ENCODE data around the gene GRK1.

- TF ChIP-seq EZH2 (IDR thresholded peaks at IDR 0.05) (no peak), POLR2AphosphoS5 (IDR thresholded peaks at IDR 0.05; ENCODE audit: borderline replicate concordance, low read depth, low read length) (no peak), FOXP2 (optimal IDR thresholded peaks at IDR 0.05; ENCODE audit: control extremely low read depth, extremely low read length, insufficient read depth) (no peak)
Observed at GRCh38 chr13:113741191-113741668, 74.2 kb downstream of the GRK1 start.

Measured in SK-N-MC (cell line).